HG02588 (cell line): ENCODE data around the gene CARMIL3.
A peak's percentile ranks its signal among the peaks of the same experiment; 100 is the strongest.
"Not testable (repeated sequence)": the region's sequence is repeated elsewhere in the genome, so short reads cannot be mapped to it uniquely, and the experiment has no call there.

Experiments used
- ATAC-seq: cut with Tn5 transposase; IDR thresholded peaks from one replicate; pipeline ENCODE4 v1.9.1; 2021; ENCODE audit warnings: mild to moderate bottlenecking, moderate library complexity; ENCODE audit not compliant: unreplicated experiment

CARMIL3 gene

GRCh38 chr14:24051789-24052655 is at the start of gene CARMIL3:
Gene CARMIL3 (plus strand): TSS chr14:24052009. CDS start chr14:24052154, 145 bp downstream.
- ATAC-seq = peak; percentile 69

- ATAC-seq = peak; percentile 48
Measured at GRCh38 chr14:24006471-24006816, 45.4 kb upstream of the CARMIL3 start.

- ATAC-seq = peak; percentile 77
Measured at GRCh38 chr14:24006817-24007652, 44.8 kb upstream of the CARMIL3 start.

GRCh38 chr14:24011051-24011450 is 40.8 kb upstream of the CARMIL3 start:
- ATAC-seq = no peak

GRCh38 chr14:24012726-24013273 is 39.0 kb upstream of the CARMIL3 start:
- ATAC-seq = not testable (repeated sequence)

- no peak for ATAC-seq
Measured at GRCh38 chr14:24013654-24014514, 37.9 kb upstream of the CARMIL3 start.

- ATAC-seq = not testable (repeated sequence)
Measured at GRCh38 chr14:24015745-24016144, 36.1 kb upstream of the CARMIL3 start.

- not testable (repeated sequence) for ATAC-seq
Measured at GRCh38 chr14:24018978-24019377, 32.8 kb upstream of the CARMIL3 start.

- not testable (repeated sequence) for ATAC-seq
Measured at GRCh38 chr14:24019944-24020343, 31.9 kb upstream of the CARMIL3 start.

GRCh38 chr14:24020520-24020919 is 31.3 kb upstream of the CARMIL3 start:
- not testable (repeated sequence) for ATAC-seq

- not testable (repeated sequence) for ATAC-seq
Measured at GRCh38 chr14:24024939-24025418, 26.8 kb upstream of the CARMIL3 start.

- ATAC-seq = not testable (repeated sequence)
Measured at GRCh38 chr14:24029687-24030086, 22.1 kb upstream of the CARMIL3 start.

- ATAC-seq = not testable (repeated sequence)
Measured at GRCh38 chr14:24031331-24031730, 20.5 kb upstream of the CARMIL3 start.

- ATAC-seq = no peak
Measured at GRCh38 chr14:24032727-24033418, 18.9 kb upstream of the CARMIL3 start.

GRCh38 chr14:24035769-24036168 is 16.0 kb upstream of the CARMIL3 start:
- ATAC-seq = not testable (repeated sequence)

- ATAC-seq = peak; percentile 76
Measured at GRCh38 chr14:24036169-24036962, 15.4 kb upstream of the CARMIL3 start.

GRCh38 chr14:24036963-24037657 is 14.7 kb upstream of the CARMIL3 start:
- not testable (repeated sequence) for ATAC-seq

- ATAC-seq = no peak
Measured at GRCh38 chr14:24037658-24038037, 14.2 kb upstream of the CARMIL3 start.
